Lower leg skin (tissue), 3 donors: Measurements from ENCODE around the gene MFSD11.
A peak's percentile ranks its signal among the peaks of the same experiment; 100 is the strongest.

Experiments
- POLR2A ChIP-seq, 2 donors: fragments of 450-650 bp; IDR thresholded peaks; one replicate each; pipeline ENCODE4 v1.6.1; 2016 to 2017; ENCODE audit warnings: antibody characterized with exemption in 2 of 2, mild to moderate bottlenecking in 1 of 2, moderate library complexity in 1 of 2
- TF ChIP-seq, protein P1 (sequence below), 3 donors: fragments of 450-650 bp; IDR thresholded peaks; one replicate each; pipeline ENCODE4 v1.5.1; 2016; ENCODE audit warnings: antibody characterized with exemption in 3 of 3, mild to moderate bottlenecking in 3 of 3, moderate library complexity in 2 of 3

DNA sequence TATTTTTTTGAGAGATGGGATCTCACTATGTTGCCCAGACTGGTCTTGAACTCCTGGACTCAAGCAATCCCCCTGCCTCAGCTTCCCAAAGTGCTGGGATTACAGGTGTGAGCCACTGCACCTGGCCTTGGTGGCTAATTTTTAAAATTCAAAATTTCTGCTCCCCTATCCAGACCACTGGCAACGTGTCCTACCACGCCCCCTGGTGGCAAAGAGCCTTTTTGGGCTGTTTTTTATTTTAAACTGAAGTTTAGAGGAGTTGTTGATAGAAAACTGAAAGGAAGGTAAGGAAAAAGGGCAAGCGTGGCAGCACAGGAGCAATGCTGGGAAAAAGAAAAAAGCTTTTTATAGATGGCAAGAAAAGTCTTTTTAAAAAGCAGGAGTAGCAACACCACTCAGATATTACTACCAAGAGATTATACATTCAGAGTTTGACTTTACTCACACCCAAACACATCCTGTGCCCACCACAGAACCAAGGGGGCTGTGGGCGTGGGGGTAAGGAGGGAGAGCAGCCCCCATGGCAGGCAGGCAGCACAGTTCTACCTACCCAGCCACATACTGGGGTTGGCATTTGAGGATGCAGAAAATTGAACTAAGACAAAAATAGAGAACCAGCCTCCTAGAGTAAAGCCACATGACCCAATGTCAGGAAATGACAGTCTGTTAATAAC is 23.0 kb upstream of the MFSD11 start:
- TF ChIP-seq, protein P1, sequence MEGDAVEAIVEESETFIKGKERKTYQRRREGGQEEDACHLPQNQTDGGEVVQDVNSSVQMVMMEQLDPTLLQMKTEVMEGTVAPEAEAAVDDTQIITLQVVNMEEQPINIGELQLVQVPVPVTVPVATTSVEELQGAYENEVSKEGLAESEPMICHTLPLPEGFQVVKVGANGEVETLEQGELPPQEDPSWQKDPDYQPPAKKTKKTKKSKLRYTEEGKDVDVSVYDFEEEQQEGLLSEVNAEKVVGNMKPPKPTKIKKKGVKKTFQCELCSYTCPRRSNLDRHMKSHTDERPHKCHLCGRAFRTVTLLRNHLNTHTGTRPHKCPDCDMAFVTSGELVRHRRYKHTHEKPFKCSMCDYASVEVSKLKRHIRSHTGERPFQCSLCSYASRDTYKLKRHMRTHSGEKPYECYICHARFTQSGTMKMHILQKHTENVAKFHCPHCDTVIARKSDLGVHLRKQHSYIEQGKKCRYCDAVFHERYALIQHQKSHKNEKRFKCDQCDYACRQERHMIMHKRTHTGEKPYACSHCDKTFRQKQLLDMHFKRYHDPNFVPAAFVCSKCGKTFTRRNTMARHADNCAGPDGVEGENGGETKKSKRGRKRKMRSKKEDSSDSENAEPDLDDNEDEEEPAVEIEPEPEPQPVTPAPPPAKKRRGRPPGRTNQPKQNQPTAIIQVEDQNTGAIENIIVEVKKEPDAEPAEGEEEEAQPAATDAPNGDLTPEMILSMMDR (IDR thresholded peaks at IDR 0.05), result peak in 1 of 3 donors; percentile 7
- TF ChIP-seq POLR2A (IDR thresholded peaks at IDR 0.05), result no peak
